OCI-LY1 (cell line): ENCODE results near the gene PAGE2B.

Experiments used
- H2AFZ ChIP-seq: fragments of 200-600 bp; sonication (generic), shearing (Covaris generic); 2 replicates; pipeline ENCODE4 v1.6.0; 2014; ENCODE audit warnings: antibody characterized with exemption, mild to moderate bottlenecking, low read length
- H3F3A ChIP-seq: fragments of 200-600 bp; sonication (generic), shearing (Covaris generic); 2 replicates; pipeline ENCODE4 v1.6.0; 2014; ENCODE audit warnings: mild to moderate bottlenecking, antibody characterized with exemption, low read length, moderate library complexity; ENCODE audit not compliant: insufficient read depth
- H3K27ac ChIP-seq: fragments of 200-600 bp; sonication (generic); 2 replicates; pipeline ENCODE4 v1.5.1; 2014; ENCODE audit warnings: low read length, mixed run types, mild to moderate bottlenecking, low read depth; ENCODE audit not compliant: poor library complexity, severe bottlenecking
- H3K27me3 ChIP-seq: fragments of 200-600 bp; sonication (generic); 2 replicates; pipeline ENCODE4 v1.6.0; 2014; ENCODE audit warnings: antibody characterized with exemption, mild to moderate bottlenecking, low read length, moderate library complexity; ENCODE audit not compliant: insufficient read depth
- H3K36me3 ChIP-seq: fragments of 200-600 bp; sonication (generic); 2 replicates; pipeline ENCODE4 v1.6.1; 2014; ENCODE audit warnings: mild to moderate bottlenecking, antibody characterized with exemption, low read length, moderate library complexity, mixed read lengths; ENCODE audit not compliant: insufficient read depth
- H3K4me1 ChIP-seq: fragments of 200-600 bp; sonication (generic); 2 replicates; pipeline ENCODE4 v1.5.1; 2014; ENCODE audit warnings: mild to moderate bottlenecking, low read length, moderate library complexity; ENCODE audit not compliant: insufficient read depth, severe bottlenecking
- H3K4me2 ChIP-seq: fragments of 200-600 bp; sonication (generic), shearing (Covaris generic); 2 replicates; pipeline ENCODE4 v1.6.1; 2014; ENCODE audit warnings: low read length
- H3K4me3 ChIP-seq: fragments of 200-600 bp; sonication (generic); 2 replicates; pipeline ENCODE4 v1.5.1; 2014; ENCODE audit warnings: low read length, low read depth, mild to moderate bottlenecking, mixed read lengths; ENCODE audit not compliant: poor library complexity, severe bottlenecking
- H3K79me2 ChIP-seq: fragments of 200-600 bp; shearing (Covaris generic); 2 replicates; pipeline ENCODE4 v1.6.1; 2016; ENCODE audit warnings: mixed run types, low read length, mixed read lengths; ENCODE audit not compliant: insufficient read depth
- H3K9ac ChIP-seq: fragments of 200-600 bp; sonication (generic), shearing (Covaris generic); 2 replicates; pipeline ENCODE4 v1.6.1; 2014; ENCODE audit warnings: mild to moderate bottlenecking, low read length, mixed read lengths
- H3K9me2 ChIP-seq: fragments of 200-600 bp; sonication (generic), shearing (Covaris generic); 2 replicates; pipeline ENCODE4 v1.6.1; 2014; ENCODE audit warnings: low read depth, mild to moderate bottlenecking, low read length, mixed read lengths
- H3K9me3 ChIP-seq: fragments of 200-600 bp; shearing (Covaris generic); 2 replicates; pipeline ENCODE4 v1.6.1; 2014; ENCODE audit warnings: low read length, mixed read lengths
- H4K20me1 ChIP-seq: fragments of 200-600 bp; sonication (generic), shearing (Covaris generic); 2 replicates; pipeline ENCODE4 v1.6.0; 2016; ENCODE audit warnings: mild to moderate bottlenecking, low read length; ENCODE audit not compliant: insufficient read depth
- CTCF ChIP-seq: fragments of 200-600 bp; sonication (generic), shearing (Covaris generic); IDR thresholded peaks from 2 replicates; pipeline ENCODE4 v1.5.1; 2017; ENCODE audit warnings: mild to moderate bottlenecking, antibody characterized with exemption, low read length, moderate library complexity, mixed read lengths
- EZH2 ChIP-seq: fragments of 200-600 bp; sonication (generic), shearing (Covaris generic); IDR thresholded peaks from 2 replicates; pipeline ENCODE4 v1.8.0; 2017; ENCODE audit warnings: borderline replicate concordance, mixed run types, mild to moderate bottlenecking, antibody characterized with exemption, low read length, moderate library complexity, mixed read lengths

PAGE2B gene

GRCh38 chrX:55030271-55031205, 44.3 kb upstream of the PAGE2B start, which contains the start of gene ALAS2:
TSS of gene ALAS2 (minus strand) at chrX:55030977. CDS start at chrX:55026000, 4,977 bp downstream.
- no peak for TF ChIP-seq CTCF
- no peak for TF ChIP-seq EZH2
- H3K4me3 ChIP-seq: no peak within 1 kb of the TSS
- H3K9ac ChIP-seq: no peak within 1 kb of the TSS
- H3K4me1 ChIP-seq: no peaks in the 10 kb centered on the region
- no peaks in the 10 kb centered on the region for H3K9me2 ChIP-seq
- no peak within 1 kb of the TSS for H3K4me2 ChIP-seq
- H3K9me3 ChIP-seq: no peaks in the 10 kb centered on the region
- H3F3A ChIP-seq: no peaks in the 10 kb centered on the region
- H3K27ac ChIP-seq: no peak within 1 kb of the TSS
- H4K20me1 ChIP-seq: no peaks in the 10 kb centered on the region
- no peaks in the 10 kb centered on the region for H3K27me3 ChIP-seq
- H2AFZ ChIP-seq: no peak within 1 kb of the TSS
- no peaks in the 10 kb centered on the region for H3K79me2 ChIP-seq
- no peaks in the 10 kb centered on the region for H3K36me3 ChIP-seq

- Histone ChIP-seq H3K4me1 (no peaks in the 10 kb centered on the region), H3K4me2 (no peak overlapping the region), H3K36me3 (no peaks in the 10 kb centered on the region), H3F3A (no peaks in the 10 kb centered on the region), H3K4me3 (no peak overlapping the region), H3K27ac (no peak overlapping the region), H3K9ac (no peak overlapping the region), H2AFZ (no peak overlapping the region), H3K27me3 (no peaks in the 10 kb centered on the region), H3K79me2 (no peaks in the 10 kb centered on the region), H3K9me3 (no peaks in the 10 kb centered on the region), H4K20me1 (no peaks in the 10 kb centered on the region), H3K9me2 (no peaks in the 10 kb centered on the region)
- TF ChIP-seq EZH2: no peak
- no peak for TF ChIP-seq CTCF
Observed at GRCh38 chrX:55033429-55033828, 41.4 kb upstream of the PAGE2B start.

GRCh38 chrX:55039471-55039870, 35.4 kb upstream of the PAGE2B start:
- Histone ChIP-seq H3K4me1 (no peaks in the 10 kb centered on the region), H3F3A (no peaks in the 10 kb centered on the region), H3K9me2 (no peaks in the 10 kb centered on the region), H3K9me3 (no peaks in the 10 kb centered on the region), H4K20me1 (no peaks in the 10 kb centered on the region), H3K27me3 (no peaks in the 10 kb centered on the region), H3K36me3 (no peaks in the 10 kb centered on the region), H3K27ac (no peak overlapping the region), H3K4me2 (no peak overlapping the region), H3K9ac (no peak overlapping the region), H3K79me2 (no peaks in the 10 kb centered on the region), H3K4me3 (no peak overlapping the region), H2AFZ (no peak overlapping the region)
- no peak for TF ChIP-seq CTCF
- no peak for TF ChIP-seq EZH2
